ENCODE measurements around the gene GSG1L.
"Not testable (repeated sequence)": the region's sequence is repeated elsewhere in the genome, so short reads cannot be mapped to it uniquely, and the experiment has no call there.

The GSG1L gene

DNA sequence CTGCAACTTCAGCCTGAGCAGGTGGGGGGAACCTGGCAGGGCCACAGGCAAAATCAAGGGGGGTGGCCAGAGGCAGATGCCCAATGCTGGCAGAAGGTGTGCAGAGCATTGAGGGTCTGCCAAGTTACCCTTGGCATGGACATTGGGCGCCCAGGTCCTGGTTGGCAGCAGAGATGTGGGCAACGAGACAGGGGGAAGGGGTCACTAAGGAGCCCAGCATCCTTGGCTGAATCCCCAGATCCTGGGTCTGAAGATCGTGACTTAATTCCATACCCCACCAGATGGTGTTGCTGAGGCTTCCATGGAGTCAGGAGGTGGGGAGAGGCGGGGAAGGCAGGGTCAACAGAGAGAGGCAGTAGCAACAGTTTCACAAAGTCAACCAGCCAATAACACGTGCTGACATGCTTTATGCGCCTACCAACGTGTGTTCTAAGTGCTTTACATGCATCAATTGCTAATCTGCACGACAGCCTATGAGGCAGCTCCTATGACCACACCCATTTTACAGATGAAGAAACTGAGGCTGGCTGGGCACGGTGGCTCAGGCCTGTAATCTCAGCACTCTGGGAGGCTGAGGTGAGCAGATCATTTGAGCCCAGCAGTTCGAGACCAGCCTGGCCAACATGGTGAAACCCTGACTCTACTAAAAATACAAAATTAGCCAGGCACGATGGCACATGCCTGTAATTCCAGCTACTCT, 83.3 kb downstream of the GSG1L start:
- no peak for DNase-seq (ENCODE audit: low spot score)

DNA sequence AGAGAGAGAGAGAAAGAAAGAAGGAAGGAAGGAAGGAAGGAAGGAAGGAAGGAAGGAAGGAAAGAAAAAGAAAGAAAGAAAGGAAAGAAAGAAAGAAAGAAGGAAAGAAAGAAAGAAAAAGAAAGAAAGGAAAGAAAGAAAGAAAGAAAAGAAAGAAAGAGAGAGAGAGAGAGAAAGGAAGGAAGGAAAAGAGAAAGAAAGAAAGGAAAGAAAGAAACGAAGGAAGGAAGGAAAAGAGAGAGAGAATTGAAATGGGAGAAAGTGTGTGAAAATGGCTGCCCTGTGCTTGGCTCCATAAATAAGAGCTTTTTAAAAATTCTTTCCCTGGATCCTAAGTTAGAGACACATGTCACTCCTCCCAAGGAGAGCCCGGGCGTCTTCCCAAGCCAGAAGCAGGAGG, 83.8 kb downstream of the GSG1L start:
- DNase-seq (ENCODE audit: low spot score): not testable (repeated sequence)

DNA sequence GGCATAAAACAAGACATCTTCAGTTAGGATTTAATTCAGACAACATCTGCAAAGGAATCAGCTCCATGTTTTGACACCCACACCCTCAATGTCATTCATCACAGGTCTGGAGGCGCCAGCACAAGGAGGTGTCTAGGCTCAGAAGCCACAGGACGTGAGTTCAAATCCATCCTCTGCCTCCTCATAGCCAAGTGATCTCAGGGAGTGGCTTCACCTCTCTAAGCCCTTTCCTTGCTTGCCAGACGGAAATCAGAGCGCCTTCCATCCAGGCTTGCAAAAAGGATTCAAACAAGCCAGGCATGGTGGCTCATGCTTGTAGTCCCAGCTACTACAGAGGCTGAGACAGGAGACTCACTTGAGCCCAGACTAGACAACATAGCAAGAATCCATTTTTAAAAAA, 84.6 kb downstream of the GSG1L start:
- DNase-seq (ENCODE audit: low spot score): no peak

DNA sequence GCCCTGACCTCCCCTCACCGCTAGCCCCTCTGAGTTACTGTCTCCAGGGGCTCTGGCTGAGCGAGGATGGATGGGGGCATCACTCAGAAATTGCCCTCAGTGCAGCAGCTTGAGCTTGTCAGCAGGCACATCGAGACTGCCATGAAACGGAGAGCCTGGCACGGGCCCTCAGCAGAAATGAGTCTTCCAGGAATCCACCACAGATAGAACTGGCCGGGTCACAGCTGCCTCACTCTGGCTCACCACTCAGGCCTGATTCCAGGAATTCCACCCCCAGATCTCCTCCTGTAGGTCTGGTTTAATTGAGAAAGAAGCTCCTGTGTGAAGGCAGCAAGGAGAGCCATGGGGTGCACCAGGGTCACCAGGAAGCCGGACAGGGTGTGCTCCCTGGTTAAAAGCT, 85.5 kb downstream of the GSG1L start:
- DNase-seq (ENCODE audit: low spot score): no peak

DNA sequence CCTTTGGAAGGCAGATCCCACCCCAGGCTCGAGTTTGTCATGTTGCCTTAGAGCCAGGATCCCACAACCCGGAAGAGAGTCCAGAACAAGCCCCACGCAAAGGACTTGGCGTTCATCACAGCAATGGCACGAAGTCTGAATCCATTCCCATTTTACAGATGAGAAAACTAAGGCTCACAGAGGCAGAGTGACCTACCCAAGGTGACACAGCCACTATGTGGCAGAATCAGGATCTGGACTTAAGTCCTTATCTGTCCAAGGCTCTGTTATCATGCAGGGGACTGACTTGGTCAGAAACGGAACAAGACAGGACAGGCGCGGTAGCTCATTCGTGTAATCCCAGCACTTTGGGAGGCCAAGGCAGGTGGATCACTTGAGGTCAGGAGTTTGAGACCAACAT, 86.5 kb downstream of the GSG1L start:
- no peak for DNase-seq (ENCODE audit: low spot score)

DNA sequence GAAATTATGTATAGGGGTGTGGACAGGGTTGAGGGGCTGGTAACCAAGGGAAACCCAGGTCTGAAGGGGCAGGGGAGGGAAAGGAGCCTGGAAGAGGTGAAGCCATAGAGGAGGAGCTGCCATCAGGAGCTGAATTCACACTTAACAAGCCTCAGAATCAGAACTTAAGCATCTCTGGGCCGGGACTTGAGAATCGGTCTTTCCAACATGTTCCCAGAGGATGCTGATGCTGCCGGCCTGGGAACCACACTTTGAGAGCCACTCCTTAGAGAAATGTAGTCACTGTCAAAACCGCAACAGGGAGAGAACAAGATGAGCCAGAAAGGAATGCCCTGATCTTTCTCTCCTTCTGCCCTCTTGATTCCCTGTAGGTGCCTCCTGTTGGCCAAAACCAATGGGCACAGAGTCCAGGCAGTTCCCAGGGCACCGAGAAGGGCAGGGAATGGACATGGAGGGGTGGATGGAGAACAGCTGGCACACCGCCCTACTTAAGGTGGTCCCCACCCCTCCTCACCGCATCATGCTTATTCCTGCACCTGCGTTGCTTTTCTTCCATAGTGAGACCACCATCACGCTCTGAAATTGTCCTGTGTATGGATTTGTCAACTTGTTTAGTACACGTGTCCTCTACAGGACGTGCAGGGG, 88.5 kb downstream of the GSG1L start:
- DNase-seq (ENCODE audit: low spot score): no peak

DNA sequence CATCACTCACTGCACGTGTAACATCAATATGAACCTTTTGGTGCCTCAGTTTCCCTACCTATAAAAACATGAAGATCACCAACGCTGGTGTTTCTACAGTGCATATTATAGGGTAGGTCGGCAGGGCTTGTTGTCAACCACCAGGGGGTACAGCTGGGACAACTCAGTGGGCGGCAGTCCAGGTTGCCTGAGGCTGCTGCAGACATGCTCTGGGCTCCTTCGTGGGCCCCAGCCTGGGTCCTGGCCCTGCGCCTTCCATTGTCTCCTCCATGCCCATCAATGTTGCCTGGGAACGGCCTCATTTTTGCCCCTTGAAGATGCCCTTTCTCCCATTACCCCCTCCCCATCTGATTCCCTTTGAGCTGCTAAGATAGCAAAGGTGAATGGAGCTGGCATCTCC, 89.8 kb downstream of the GSG1L start:
- DNase-seq (ENCODE audit: low spot score): no peak

DNA sequence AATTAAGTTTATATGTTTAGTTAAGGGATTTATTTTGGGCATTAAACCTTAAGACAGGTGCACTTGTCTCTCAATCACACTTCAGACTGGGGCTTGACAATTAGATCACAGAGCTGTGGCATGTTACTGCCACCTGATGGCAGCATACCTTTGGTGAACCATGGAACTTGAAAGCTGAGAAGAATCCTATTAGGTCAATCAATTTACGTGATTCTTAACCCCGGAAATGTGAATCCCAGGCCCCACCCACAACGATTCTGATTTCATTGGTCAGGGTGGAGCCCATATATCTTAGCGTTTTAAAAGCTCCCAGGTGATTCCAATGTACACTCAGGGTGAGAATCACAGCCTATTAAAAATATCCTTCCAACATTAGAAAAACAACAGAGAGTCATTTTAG, 91.0 kb downstream of the GSG1L start:
- peak; percentile 59 for DNase-seq (ENCODE audit: low spot score)

DNA sequence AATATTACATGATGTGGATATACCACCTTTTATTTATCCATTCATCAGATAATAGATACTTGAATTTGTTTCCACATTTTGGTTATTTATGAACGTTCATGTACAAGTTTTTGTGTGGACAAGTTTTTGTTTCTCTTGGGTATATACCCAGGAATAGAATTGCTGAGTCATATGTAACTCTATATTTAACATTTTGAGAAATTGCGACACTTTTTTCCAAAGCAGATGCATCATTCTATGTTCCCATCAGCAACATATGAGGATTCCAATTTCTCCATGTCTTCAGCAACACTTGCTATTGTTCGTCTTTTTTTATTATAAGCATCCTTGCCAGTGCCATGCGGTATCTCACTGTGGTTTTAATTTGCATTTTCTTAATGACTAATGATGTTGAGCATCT, 93.9 kb downstream of the GSG1L start:
- DNase-seq (ENCODE audit: low spot score): no peak

DNA sequence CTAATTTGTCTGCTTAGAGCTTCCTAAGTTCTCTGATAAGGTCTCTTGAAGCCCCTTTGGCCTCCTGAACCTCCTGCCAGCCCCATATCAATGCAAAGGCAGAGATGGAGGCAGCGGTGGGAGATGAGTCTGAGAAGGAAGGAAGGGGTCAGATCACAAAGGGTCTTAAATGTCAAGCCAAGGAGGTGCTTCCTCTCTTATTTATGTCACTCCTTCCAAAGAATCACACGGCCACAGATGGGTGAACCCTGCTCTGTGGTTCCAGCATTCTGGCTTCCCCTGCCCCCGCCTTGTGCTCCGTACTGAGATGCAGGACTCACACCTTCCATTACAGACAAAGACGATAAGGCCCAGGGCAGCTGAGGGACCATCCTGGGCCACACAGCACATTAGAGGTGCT, 96.3 kb downstream of the GSG1L start:
- DNase-seq (ENCODE audit: low spot score): no peak

DNA sequence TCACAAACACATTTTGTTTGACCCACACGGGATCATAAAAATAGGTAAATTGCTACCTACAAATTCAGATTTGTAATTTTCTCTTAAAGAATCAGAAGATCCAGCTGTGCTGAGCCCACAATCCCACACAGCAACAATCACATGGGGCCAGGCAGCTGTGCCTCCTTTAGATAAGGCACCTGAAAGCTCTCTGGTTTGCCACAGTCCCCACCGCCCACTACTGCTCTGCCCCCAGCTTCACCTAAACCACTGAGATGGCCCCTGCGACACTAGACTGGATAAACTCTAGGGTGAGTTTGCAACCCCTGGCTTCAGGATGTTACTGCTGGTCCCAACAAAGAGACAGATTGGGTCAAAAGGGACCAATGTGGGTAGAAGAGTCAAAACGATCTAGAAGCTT, 96.8 kb downstream of the GSG1L start:
- DNase-seq (ENCODE audit: low spot score): no peak

DNA sequence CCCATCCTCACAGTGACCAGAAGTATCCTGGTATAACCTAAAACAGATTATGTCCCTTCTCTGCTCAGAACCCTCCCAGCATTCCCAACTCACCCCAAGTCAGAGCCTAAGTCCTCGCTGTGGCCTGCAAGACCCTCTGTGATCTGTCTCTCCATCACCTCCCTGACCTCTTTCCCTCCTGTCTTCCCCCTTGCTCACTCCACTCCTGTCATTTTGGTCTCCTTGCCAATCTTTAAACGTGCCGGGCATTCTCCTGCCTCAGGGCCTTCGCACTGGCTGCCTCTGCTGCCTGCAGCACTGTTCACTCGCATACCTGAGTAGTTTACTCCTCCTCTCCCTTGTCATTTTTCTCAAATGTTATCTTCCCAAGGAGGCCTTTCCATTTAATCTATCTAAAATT, 97.7 kb downstream of the GSG1L start:
- no peak for DNase-seq (ENCODE audit: low spot score)

DNA sequence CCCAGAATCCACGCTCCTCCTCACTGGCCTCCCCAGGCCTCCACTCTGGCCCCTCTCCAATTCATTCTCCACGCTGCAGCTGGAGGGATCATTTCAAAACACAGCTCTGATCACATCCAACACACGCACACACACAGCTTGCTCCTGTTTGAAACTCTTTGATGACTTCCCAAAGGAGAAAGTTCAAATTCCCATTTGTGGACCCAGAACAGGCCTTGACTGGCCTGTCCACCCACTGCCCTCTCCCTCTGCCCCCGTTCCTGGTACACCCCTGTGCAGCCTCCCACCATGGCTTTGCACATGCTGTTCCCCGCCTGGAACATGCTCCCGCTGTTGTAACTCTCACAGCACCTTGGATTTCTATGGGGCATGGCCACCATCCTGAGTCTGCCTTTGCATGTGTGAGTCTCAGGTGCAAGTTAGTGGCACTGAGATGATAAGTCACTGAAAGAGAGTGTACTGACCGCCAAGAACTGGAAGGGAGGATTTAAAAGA, 100.0 kb downstream of the GSG1L start:
- DNase-seq (ENCODE audit: low spot score): no peak

DNA sequence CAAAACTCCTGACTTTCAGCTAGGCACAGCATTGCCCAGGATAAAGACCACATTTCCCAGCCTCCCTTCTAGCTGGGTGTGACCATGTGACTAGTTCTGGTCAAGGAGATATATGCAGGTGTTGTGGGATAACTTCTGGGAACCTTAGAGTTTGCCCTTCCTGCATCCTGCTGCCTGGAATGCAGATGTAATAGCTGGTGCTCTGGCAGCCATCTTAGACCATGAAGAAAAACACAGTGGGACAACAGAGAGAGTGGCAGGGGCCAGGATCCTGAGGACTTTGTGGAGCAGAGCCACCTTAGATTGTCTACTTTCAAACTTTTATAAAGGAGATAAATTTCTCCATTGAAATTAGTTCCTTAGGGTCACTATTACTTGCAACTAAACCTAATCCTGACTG, 101.3 kb downstream of the GSG1L start:
- DNase-seq (ENCODE audit: low spot score): no peak

DNA sequence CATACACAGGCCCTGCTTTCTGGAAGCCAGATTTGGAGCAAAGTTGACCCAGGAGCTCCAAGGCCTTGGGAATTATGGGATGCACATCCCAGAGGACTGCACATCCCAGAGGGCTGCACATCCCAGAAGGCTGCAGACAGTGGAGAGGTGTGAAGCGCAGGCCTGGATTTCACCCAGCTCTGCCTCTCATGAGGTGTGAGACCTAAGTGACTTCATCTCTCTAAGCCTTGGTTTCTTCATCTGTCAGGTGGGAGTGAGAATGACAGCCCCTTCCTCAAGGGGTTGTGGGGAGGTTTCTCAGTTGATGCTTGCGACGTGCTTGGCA, 102.3 kb downstream of the GSG1L start:
- no peak for DNase-seq (ENCODE audit: low spot score)

DNA sequence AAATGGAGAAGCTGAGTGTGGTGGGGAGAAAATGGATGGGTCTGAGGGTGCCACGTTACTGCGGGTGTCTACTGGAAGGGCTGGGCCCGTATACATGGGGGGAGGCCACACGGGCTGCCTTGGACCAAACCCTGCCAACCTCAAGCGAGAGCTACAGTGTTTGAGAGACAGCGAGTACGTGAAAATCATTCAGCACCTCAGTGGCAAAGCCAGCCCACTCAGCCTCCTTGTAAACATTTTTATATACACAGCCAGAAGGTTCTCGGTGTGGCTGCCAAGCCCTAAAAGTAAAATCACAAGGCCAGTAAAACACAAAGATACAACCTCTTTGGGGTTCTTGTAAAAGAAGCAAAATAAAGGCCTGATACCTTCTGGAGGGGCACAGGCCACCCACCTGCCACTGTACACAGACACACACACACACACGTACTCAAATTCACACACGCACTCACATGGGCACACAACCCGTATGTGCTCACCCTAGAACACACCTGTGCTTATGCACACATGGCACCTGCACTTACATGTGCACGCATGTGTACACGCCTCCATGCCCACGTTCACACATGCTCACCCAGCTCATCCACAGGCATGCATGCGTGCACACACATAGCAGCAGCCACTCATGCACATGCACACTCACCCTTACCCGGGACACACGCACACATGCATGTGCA, 102.8 kb downstream of the GSG1L start:
- no peak for DNase-seq (ENCODE audit: low spot score)

DNA sequence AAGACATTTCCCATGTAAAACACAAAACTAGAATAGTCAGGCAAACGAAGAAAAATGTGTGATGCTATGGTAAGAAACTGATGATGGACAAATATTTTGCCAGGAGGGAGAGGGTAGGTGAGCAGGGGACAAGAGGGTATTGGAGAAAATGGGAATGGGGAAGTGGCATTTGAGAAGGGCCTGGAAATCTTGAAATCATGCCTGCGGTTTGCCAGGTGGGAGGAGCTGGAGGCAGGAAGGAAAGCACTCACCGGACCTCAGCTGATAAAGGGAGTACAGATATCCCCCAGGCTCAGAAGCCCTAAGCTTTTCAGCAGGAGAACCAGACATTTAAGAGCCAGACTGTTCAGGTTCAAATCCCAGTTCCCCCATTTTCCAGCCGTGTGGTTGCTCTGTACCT, 103.6 kb downstream of the GSG1L start:
- no peak for DNase-seq (ENCODE audit: low spot score)

DNA sequence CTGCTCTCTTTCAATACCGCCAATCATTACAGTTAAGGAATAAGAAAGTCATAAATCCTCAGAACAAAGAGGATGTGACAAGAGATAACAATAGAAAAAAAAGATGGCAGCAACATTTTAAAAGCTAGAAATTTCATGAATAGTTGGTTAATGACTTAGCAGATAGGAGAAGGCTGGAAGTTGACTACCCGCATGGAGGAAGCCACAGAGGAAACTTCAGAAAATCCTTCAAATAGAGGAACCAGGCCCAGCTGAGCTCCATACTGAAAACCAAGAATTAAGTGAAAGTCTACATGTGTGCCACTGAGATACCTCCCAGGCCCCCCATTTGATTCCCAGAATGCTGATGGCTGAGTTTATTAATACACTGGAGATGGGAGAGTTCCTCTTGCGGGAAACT, 109.3 kb downstream of the GSG1L start:
- no peak for DNase-seq (ENCODE audit: low spot score)

DNA sequence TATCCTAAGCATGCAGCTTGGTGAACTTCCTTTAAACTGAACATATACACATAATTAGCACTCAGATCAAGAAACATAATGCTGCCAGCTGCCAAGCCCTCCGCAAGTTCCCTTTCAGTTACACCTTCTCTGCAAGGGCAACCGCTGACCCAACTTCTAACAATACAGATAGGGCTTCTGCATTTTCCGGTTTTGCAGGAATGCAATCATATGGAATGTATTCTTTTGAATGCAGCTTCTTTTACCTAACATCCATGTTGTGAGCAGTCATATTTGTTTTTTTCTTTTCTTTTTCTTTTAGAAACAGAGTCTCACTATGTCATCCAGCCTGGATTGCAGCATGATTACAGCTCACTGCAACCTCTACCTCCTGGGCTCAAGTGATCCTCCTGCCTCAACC, 110.7 kb downstream of the GSG1L start:
- no peak for DNase-seq (ENCODE audit: low spot score)

DNA sequence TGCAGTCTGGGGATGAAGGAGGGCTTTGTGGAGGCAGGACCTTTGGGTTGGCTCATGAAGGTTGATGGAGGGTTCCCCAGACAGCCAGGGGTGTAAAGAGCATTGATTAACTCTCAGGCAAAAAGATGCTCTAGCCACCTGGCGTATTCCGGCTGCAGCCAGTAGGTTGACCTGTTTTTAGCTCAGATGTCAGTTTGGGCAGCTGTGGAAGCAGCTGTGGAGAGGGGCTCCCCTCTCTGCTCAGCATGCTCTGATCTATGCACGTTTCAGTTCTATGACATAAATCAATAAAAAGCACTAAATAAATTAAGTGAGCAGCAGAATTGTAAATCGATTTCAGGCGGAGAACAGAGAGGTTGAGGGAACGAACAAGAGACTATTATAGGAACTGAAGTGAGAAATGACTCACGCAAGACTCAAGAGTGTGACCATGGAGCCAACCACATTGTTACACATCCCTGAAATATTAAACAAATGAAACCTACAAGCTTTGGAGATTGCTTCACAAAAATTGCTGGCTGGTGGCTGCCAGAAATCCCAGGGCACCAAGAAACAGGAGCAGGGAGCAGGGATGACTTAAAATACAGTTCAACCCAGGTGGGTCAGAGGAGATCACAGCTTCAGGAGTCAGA, 111.9 kb downstream of the GSG1L start:
- DNase-seq (ENCODE audit: low spot score): peak; percentile 9

DNA sequence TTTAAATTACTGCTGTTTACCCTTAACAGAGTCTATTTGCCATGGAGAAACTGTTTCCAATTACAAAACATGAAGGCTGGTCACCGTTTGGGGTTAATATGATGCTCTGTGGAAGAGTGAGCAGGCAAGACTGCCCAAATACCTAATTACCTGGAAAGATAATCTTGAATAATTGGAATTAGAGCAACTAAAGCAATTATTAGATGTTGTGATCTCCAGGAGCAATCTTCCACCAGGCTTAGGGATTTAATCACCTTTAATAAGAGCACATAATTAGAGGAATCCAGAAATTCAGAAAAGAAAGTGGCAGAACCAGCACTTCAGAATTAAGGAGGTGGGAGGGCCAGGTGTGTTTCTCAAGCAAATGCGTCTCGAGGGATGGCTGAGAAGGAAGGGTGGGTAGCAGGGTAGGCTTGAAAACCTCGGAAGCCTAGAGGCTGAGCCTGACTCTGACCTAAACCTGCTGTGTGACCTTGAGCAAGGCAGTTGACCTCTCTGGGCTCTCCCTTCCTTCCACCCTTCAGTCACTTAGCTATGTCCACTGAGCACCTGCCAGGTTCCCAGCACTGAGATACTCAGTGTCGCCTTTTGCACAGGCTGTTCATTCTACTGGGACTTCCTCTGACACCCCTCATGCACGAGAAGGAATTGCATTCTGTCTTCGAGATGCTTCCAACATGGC, 113.2 kb downstream of the GSG1L start:
- DNase-seq (ENCODE audit: low spot score): no peak

DNA sequence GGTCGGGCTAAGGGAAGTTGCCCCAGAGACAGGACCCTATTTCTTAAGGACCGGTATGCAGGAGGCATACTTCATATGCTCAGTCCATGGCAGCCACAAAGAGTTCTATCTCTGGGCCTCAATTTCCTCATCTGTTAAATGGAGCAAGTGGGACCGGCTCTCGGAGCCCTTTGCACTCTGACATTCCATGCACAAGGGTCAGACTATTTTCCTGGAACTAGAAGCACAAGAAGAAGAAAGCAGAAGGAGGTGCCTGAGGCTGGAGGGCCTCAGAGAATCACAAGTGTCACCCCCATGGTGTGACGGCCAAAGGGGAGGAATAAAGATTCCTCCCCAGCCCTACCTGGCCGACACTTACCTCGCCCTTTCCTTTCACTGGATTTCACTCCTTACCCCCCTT, 115.8 kb downstream of the GSG1L start:
- DNase-seq (ENCODE audit: low spot score): no peak
